WTC11 (cell line): Measurements from ENCODE around the gene TCF7L1. TPM values are rescaled to one million over a fixed set of nuclear protein-coding genes. Genes with fewer than 3 reads are reported as not detected.
A peak's percentile ranks its signal among the peaks of the same experiment; 100 is the strongest.

ENCODE experiments used
- ATAC-seq: fragments of 200-7000 bp; cut with Tn5 transposase; 2 replicates; pipeline ENCODE4 v1.10.0; 2021; ENCODE audit warnings: mild to moderate bottlenecking, moderate library complexity
- CTCF ChIA-PET: fragments of 300-600 bp; sonication (Branson Sonifier 250); formaldehyde crosslinking; loops from one replicate; lab custom pipeline; 2021; ENCODE audit warnings: antibody characterized with exemption; lab: Charles Lee
- POLR2A ChIA-PET: fragments of 350-600 bp; sonication (Branson Sonifier 250); formaldehyde crosslinking; loops from one replicate; lab custom pipeline; 2021; ENCODE audit warnings: antibody characterized with exemption; lab: Charles Lee
- DNase-seq: peaks from one replicate; pipeline ENCODE4 v3.0.0; 2021; ENCODE audit warnings: low spot score
- H3K27ac Mint-ChIP-seq: 2 replicates; pipeline ENCODE4 v1.8.0; 2021; ENCODE audit warnings: mixed read lengths
- H3K27me3 Mint-ChIP-seq: 2 replicates; pipeline ENCODE4 v1.8.0; 2021; ENCODE audit warnings: low read depth, mild to moderate bottlenecking, moderate library complexity, mixed read lengths
- H3K36me3 Mint-ChIP-seq: 2 replicates; pipeline ENCODE4 v1.8.0; 2021; ENCODE audit warnings: mixed read lengths
- H3K4me1 Mint-ChIP-seq: 2 replicates; pipeline ENCODE4 v1.8.0; 2022; ENCODE audit warnings: mixed read lengths
- H3K4me3 Mint-ChIP-seq: 2 replicates; pipeline ENCODE4 v1.8.0; 2021; ENCODE audit warnings: mild to moderate bottlenecking, moderate library complexity, mixed read lengths
- H3K9me3 Mint-ChIP-seq: 2 replicates; pipeline ENCODE4 v1.8.0; 2021; ENCODE audit warnings: mixed read lengths
- AFF4 ChIP-seq: sonication (generic); formaldehyde crosslinking; IDR thresholded peaks from 2 replicates; pipeline ENCODE4 v1.8.1; 2023; ENCODE audit warnings: mild to moderate bottlenecking, missing genetic modification reagents, borderline replicate concordance
- CBFB ChIP-seq: sonication (generic); formaldehyde crosslinking; IDR thresholded peaks from 2 replicates; pipeline ENCODE4 v1.8.1; 2022; ENCODE audit warnings: mild to moderate bottlenecking, low read depth, missing genetic modification reagents
- FOXP1 ChIP-seq: sonication (generic); formaldehyde crosslinking; IDR thresholded peaks from 2 replicates; pipeline ENCODE4 v1.8.0; 2022; ENCODE audit warnings: missing genetic modification reagents, mild to moderate bottlenecking, moderate library complexity, borderline replicate concordance
- GTF2I ChIP-seq: fragments of 250-450 bp; sonication (Bioruptor Pico); conservative IDR thresholded peaks from 2 replicates; pipeline ENCODE4 v1.4.0; 2021; ENCODE audit warnings: mild to moderate bottlenecking
- JAZF1 ChIP-seq: fragments of 250-450 bp; sonication (Bioruptor Pico); IDR thresholded peaks from 2 replicates; pipeline ENCODE4 v1.9.0; 2021; ENCODE audit warnings: moderate library complexity, mild to moderate bottlenecking, inconsistent platforms
- MXD4 ChIP-seq: fragments of 250-450 bp; sonication (Bioruptor Pico); IDR thresholded peaks from 2 replicates; pipeline ENCODE4 v1.8.0; 2021; ENCODE audit warnings: mild to moderate bottlenecking, moderate library complexity, borderline replicate concordance
- NFATC4 ChIP-seq: fragments of 250-450 bp; sonication (Bioruptor Pico); IDR thresholded peaks from 2 replicates; pipeline ENCODE4 v1.9.0; 2021; ENCODE audit warnings: mild to moderate bottlenecking
- NFYB ChIP-seq: sonication (generic); formaldehyde crosslinking; conservative IDR thresholded peaks from 2 replicates; pipeline ENCODE4 v1.8.0; 2022; ENCODE audit warnings: low read depth, missing genetic modification reagents
- NR3C1 ChIP-seq: sonication (generic); formaldehyde crosslinking; conservative IDR thresholded peaks from 2 replicates; pipeline ENCODE4 v1.8.1; 2023; ENCODE audit warnings: low read depth, mild to moderate bottlenecking, missing genetic modification reagents
- OVOL2 ChIP-seq: fragments of 250-450 bp; sonication (Bioruptor Pico); IDR thresholded peaks from 2 replicates; pipeline ENCODE4 v1.9.0; 2021; ENCODE audit warnings: mild to moderate bottlenecking, borderline replicate concordance
- PRDM15 ChIP-seq: sonication (generic); formaldehyde crosslinking; IDR thresholded peaks from 2 replicates; pipeline ENCODE4 v1.8.0; 2022; ENCODE audit warnings: missing genetic modification reagents
- RELA ChIP-seq: sonication (generic); formaldehyde crosslinking; IDR thresholded peaks from 2 replicates; pipeline ENCODE4 v1.8.1; 2022; ENCODE audit warnings: missing genetic modification reagents, mild to moderate bottlenecking, borderline replicate concordance
- SMAD3 ChIP-seq: sonication (generic); formaldehyde crosslinking; IDR thresholded peaks from 2 replicates; pipeline ENCODE4 v1.8.0; 2022; ENCODE audit warnings: missing genetic modification reagents, mild to moderate bottlenecking, borderline replicate concordance
- TCF7 ChIP-seq: sonication (generic); formaldehyde crosslinking; IDR thresholded peaks from 2 replicates; pipeline ENCODE4 v1.8.0; 2022; ENCODE audit warnings: mild to moderate bottlenecking, low read depth, missing genetic modification reagents, moderate library complexity
- ZBTB21 ChIP-seq: sonication (generic); formaldehyde crosslinking; IDR thresholded peaks from 2 replicates; pipeline ENCODE4 v1.8.1; 2023; ENCODE audit warnings: mild to moderate bottlenecking, missing genetic modification reagents, borderline replicate concordance
- ZNF138 ChIP-seq: sonication (generic); formaldehyde crosslinking; conservative IDR thresholded peaks from 2 replicates; pipeline ENCODE4 v1.8.1; 2022; ENCODE audit warnings: mild to moderate bottlenecking, moderate library complexity, missing genetic modification reagents
- ZNF317 ChIP-seq: sonication (generic); formaldehyde crosslinking; IDR thresholded peaks from 2 replicates; pipeline ENCODE4 v1.8.1; 2023; ENCODE audit warnings: low read depth, mild to moderate bottlenecking, moderate library complexity, missing genetic modification reagents, borderline replicate concordance
- ZNF423 ChIP-seq: fragments of 250-450 bp; sonication (Bioruptor Pico); IDR thresholded peaks from 2 replicates; pipeline ENCODE4 v2.1.2; 2022; ENCODE audit warnings: mild to moderate bottlenecking, moderate library complexity
- total RNA-seq: library from RNA; stranded (reverse); gene quantifications from 3 replicates; pipeline ENCODE4 v1.2.3, GENCODE V29; 2021

The TCF7L1 gene
- total RNA-seq, 1 experiment from 2014 or later: 104 TPM

- no peak for TF ChIP-seq PRDM15 (CRISPR knock-in tag)
- TF ChIP-seq RELA (CRISPR knock-in tag): no peak
- TF ChIP-seq NR3C1 (CRISPR knock-in tag): no peak
- TF ChIP-seq GTF2I (CRISPR knock-in tag): no peak
- TF ChIP-seq OVOL2 (CRISPR knock-in tag): no peak
- TF ChIP-seq NFYB: no peak
- TF ChIP-seq ZNF423 (CRISPR knock-in tag): no peak
- TF ChIP-seq AFF4: no peak
- TF ChIP-seq TCF7: no peak
- TF ChIP-seq ZNF317 (CRISPR knock-in tag): no peak
Measured at GRCh38 chr2:85145116-85145820, 12.1 kb downstream of the TCF7L1 start (continued).

- H3K36me3 Mint-ChIP-seq: peaks cover 9% of the 10 kb centered on the region; the same call in 1 of the 2 replicates
- ATAC-seq (peak; percentile 57), DNase-seq (no peak)
- H3K4me3 Mint-ChIP-seq: no peak overlapping the region
- no peaks in the 10 kb centered on the region for H3K27me3 Mint-ChIP-seq
- peaks cover 43% of the 10 kb centered on the region for H3K4me1 Mint-ChIP-seq
- ChIA-PET POLR2A (no interaction called here), CTCF (interaction anchor here (1.0 kb wide), 1 partner anchor 118 kb away, joined by 3 read pairs; no protein-coding TSS in a partner anchor)
- TF ChIP-seq FOXP1 (CRISPR knock-in tag): no peak
- TF ChIP-seq JAZF1 (CRISPR knock-in tag): no peak
- TF ChIP-seq SMAD3 (CRISPR knock-in tag): no peak
- no peak for TF ChIP-seq CBFB (CRISPR knock-in tag)
- TF ChIP-seq MXD4 (CRISPR knock-in tag): no peak
- TF ChIP-seq ZNF138: no peak
- TF ChIP-seq NFATC4 (CRISPR knock-in tag): no peak
- no peak for TF ChIP-seq ZBTB21 (CRISPR knock-in tag)
- peak overlapping the region; percentile 24; the same call in 1 of the 2 replicates for H3K27ac Mint-ChIP-seq
- no peaks in the 10 kb centered on the region for H3K9me3 Mint-ChIP-seq
Measured at GRCh38 chr2:85148190-85148589, 15.0 kb downstream of the TCF7L1 start.
